SJSA1 (cell line): ENCODE data around the gene OOEP. TPM values are rescaled to one million over a fixed set of nuclear protein-coding genes. Genes with fewer than 3 reads are reported as not detected.

Source experiments
- total RNA-seq: library from RNA; depleted of rRNA; stranded (reverse); fragments of >200 nt; shearing (Covaris generic); gene quantifications from 2 replicates; pipeline ENCODE4 v1.2.3, GENCODE V29; 2014; rRNA removed

The OOEP gene
- total RNA-seq, 1 experiment from 2014 or later: not detected

Other genes with a start within 250 kb of the OOEP start
- gene KHDC1L, start 144.4 kb downstream of the OOEP start, total RNA-seq: not detected in 2 replicates
- gene KHDC1, start 106.7 kb downstream of the OOEP start, total RNA-seq: 0.66 and 2.2 TPM in 2 replicates
- gene DPPA5, start 15.6 kb downstream of the OOEP start, total RNA-seq: not detected in 2 replicates
- not detected in 2 replicates for gene KHDC3L, start 7.2 kb downstream of the OOEP start, total RNA-seq
- not detected in 2 replicates for gene DDX43, start 24.9 kb upstream of the OOEP start, total RNA-seq
- gene CGAS, start 82.4 kb upstream of the OOEP start, total RNA-seq: 0.05 TPM in 1 of 2 replicates, not detected in the other
- 30.7 and 44.7 TPM in 2 replicates for gene MTO1, start 91.8 kb upstream of the OOEP start, total RNA-seq
- gene EEF1A1, start 151.1 kb upstream of the OOEP start, total RNA-seq: 11,857 and 11,916 TPM in 2 replicates